ENCODE measurements around the gene KRT36. TPM values are rescaled to one million over a fixed set of nuclear protein-coding genes. Genes with fewer than 3 reads are reported as not detected.

KRT36 gene
- total RNA-seq, 1 experiment from 2014 or later, result not detected

- Histone ChIP-seq H3K27ac (ENCODE audit: low read length) (no peak overlapping the region), H3K4me1 (ENCODE audit: low read length) (no peaks in the 10 kb centered on the region), H3K9me2 (replicated peaks; ENCODE audit: insufficient read depth, low read length) (no peaks in the 10 kb centered on the region), H3K9ac (ENCODE audit: low read length) (no peak overlapping the region), H3K27me3 (ENCODE audit: low read length) (no peaks in the 10 kb centered on the region), H3K36me3 (ENCODE audit: insufficient read depth, low read length) (no peaks in the 10 kb centered on the region), H2AFZ (ENCODE audit: low read length) (no peak overlapping the region), H4K20me1 (ENCODE audit: insufficient read depth, low read depth, low read length) (no peaks in the 10 kb centered on the region), H3K4me3 (ENCODE audit: low read length) (no peak overlapping the region), H3K9me3 (ENCODE audit: low read length) (no peaks in the 10 kb centered on the region), H3K79me2 (ENCODE audit: low read length) (no peaks in the 10 kb centered on the region), H3K4me2 (ENCODE audit: low read depth, low read length, poor library complexity, severe bottlenecking) (no peak overlapping the region)
- DNase-seq, result no peak
Observed at GRCh38 chr17:41463746-41464145, 26.0 kb downstream of the KRT36 start.

- H3K9me2 ChIP-seq (replicated peaks; ENCODE audit: insufficient read depth, low read length), result no peaks in the 10 kb centered on the region
- H3K4me3 ChIP-seq (ENCODE audit: low read length), result no peak overlapping the region
- H3K27ac ChIP-seq (ENCODE audit: low read length), result no peak overlapping the region
- no peak overlapping the region for H3K9ac ChIP-seq (ENCODE audit: low read length)
- H4K20me1 ChIP-seq (ENCODE audit: insufficient read depth, low read depth, low read length), result no peaks in the 10 kb centered on the region
- no peaks in the 10 kb centered on the region for H3K27me3 ChIP-seq (ENCODE audit: low read length)
- H3K79me2 ChIP-seq (ENCODE audit: low read length), result no peaks in the 10 kb centered on the region
- H3K4me2 ChIP-seq (ENCODE audit: low read depth, low read length, poor library complexity, severe bottlenecking), result no peak overlapping the region
- no peaks in the 10 kb centered on the region for H3K4me1 ChIP-seq (ENCODE audit: low read length)
- no peaks in the 10 kb centered on the region for H3K36me3 ChIP-seq (ENCODE audit: insufficient read depth, low read length)
- no peak for DNase-seq
- H3K9me3 ChIP-seq (ENCODE audit: low read length), result no peaks in the 10 kb centered on the region
- H2AFZ ChIP-seq (ENCODE audit: low read length), result no peak overlapping the region
Observed at GRCh38 chr17:41462705-41463104, 27.0 kb downstream of the KRT36 start.

- no peak overlapping the region for H3K4me3 ChIP-seq (ENCODE audit: low read length)
- no peak overlapping the region for H3K27ac ChIP-seq (ENCODE audit: low read length)
- H3K36me3 ChIP-seq (ENCODE audit: insufficient read depth, low read length), result no peaks in the 10 kb centered on the region
- H4K20me1 ChIP-seq (ENCODE audit: insufficient read depth, low read depth, low read length), result no peaks in the 10 kb centered on the region
- H3K79me2 ChIP-seq (ENCODE audit: low read length), result no peaks in the 10 kb centered on the region
- H3K9me2 ChIP-seq (replicated peaks; ENCODE audit: insufficient read depth, low read length), result no peaks in the 10 kb centered on the region
- no peak for DNase-seq
- no peak overlapping the region for H3K4me2 ChIP-seq (ENCODE audit: low read depth, low read length, poor library complexity, severe bottlenecking)
- H3K9ac ChIP-seq (ENCODE audit: low read length), result no peak overlapping the region
- H3K9me3 ChIP-seq (ENCODE audit: low read length), result no peaks in the 10 kb centered on the region
- H2AFZ ChIP-seq (ENCODE audit: low read length), result no peak overlapping the region
- no peaks in the 10 kb centered on the region for H3K4me1 ChIP-seq (ENCODE audit: low read length)
- H3K27me3 ChIP-seq (ENCODE audit: low read length), result no peaks in the 10 kb centered on the region
Observed at GRCh38 chr17:41457676-41458075, 32.0 kb downstream of the KRT36 start.

DNA sequence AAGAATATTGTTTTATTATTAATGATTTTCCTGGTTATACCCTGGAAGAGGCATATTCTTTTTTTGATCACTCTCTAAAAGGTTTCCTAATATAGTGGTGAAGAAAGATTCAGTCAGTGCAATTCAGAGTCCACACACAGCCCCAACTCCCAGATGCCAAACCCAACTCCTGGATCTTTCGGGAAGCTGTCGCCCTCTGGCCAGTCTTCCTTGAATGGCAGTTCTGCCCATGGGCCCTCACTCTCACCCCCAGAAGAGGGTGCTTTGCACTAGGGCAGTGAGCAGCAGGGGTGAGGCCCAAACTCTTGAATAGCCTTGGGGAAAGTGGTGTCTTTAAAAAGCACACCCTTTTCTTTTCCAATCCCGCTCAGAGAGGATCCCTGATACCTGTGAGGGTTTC, 33.5 kb downstream of the KRT36 start:
- Histone ChIP-seq H3K27me3 (ENCODE audit: low read length) (no peaks in the 10 kb centered on the region), H3K36me3 (ENCODE audit: insufficient read depth, low read length) (no peaks in the 10 kb centered on the region), H4K20me1 (ENCODE audit: insufficient read depth, low read depth, low read length) (no peaks in the 10 kb centered on the region), H3K9me2 (replicated peaks; ENCODE audit: insufficient read depth, low read length) (no peaks in the 10 kb centered on the region), H3K4me1 (ENCODE audit: low read length) (no peaks in the 10 kb centered on the region), H3K4me3 (ENCODE audit: low read length) (no peak overlapping the region), H2AFZ (ENCODE audit: low read length) (no peak overlapping the region), H3K9me3 (ENCODE audit: low read length) (no peaks in the 10 kb centered on the region), H3K79me2 (ENCODE audit: low read length) (no peaks in the 10 kb centered on the region), H3K4me2 (ENCODE audit: low read depth, low read length, poor library complexity, severe bottlenecking) (no peak overlapping the region), H3K27ac (ENCODE audit: low read length) (no peak overlapping the region), H3K9ac (ENCODE audit: low read length) (no peak overlapping the region)
- no peak for DNase-seq

- Histone ChIP-seq H3K9me2 (replicated peaks; ENCODE audit: insufficient read depth, low read length) (no peaks in the 10 kb centered on the region), H3K27ac (ENCODE audit: low read length) (no peak overlapping the region), H3K9me3 (ENCODE audit: low read length) (no peaks in the 10 kb centered on the region), H3K4me2 (ENCODE audit: low read depth, low read length, poor library complexity, severe bottlenecking) (no peak overlapping the region), H4K20me1 (ENCODE audit: insufficient read depth, low read depth, low read length) (no peaks in the 10 kb centered on the region), H3K27me3 (ENCODE audit: low read length) (no peaks in the 10 kb centered on the region), H3K79me2 (ENCODE audit: low read length) (no peaks in the 10 kb centered on the region), H2AFZ (ENCODE audit: low read length) (no peak overlapping the region), H3K36me3 (ENCODE audit: insufficient read depth, low read length) (no peaks in the 10 kb centered on the region), H3K4me3 (ENCODE audit: low read length) (no peak overlapping the region), H3K4me1 (ENCODE audit: low read length) (no peaks in the 10 kb centered on the region), H3K9ac (ENCODE audit: low read length) (no peak overlapping the region)
- no peak for DNase-seq
Observed at GRCh38 chr17:41455236-41455635, 34.5 kb downstream of the KRT36 start.

GRCh38 chr17:41453066-41453465, 36.6 kb downstream of the KRT36 start:
- Histone ChIP-seq H3K4me1 (ENCODE audit: low read length) (no peaks in the 10 kb centered on the region), H3K4me2 (ENCODE audit: low read depth, low read length, poor library complexity, severe bottlenecking) (no peak overlapping the region), H3K4me3 (ENCODE audit: low read length) (no peak overlapping the region), H3K9ac (ENCODE audit: low read length) (no peak overlapping the region), H3K36me3 (ENCODE audit: insufficient read depth, low read length) (no peaks in the 10 kb centered on the region), H3K9me2 (replicated peaks; ENCODE audit: insufficient read depth, low read length) (no peaks in the 10 kb centered on the region), H2AFZ (ENCODE audit: low read length) (no peak overlapping the region), H3K27ac (ENCODE audit: low read length) (no peak overlapping the region), H4K20me1 (ENCODE audit: insufficient read depth, low read depth, low read length) (no peaks in the 10 kb centered on the region), H3K27me3 (ENCODE audit: low read length) (no peaks in the 10 kb centered on the region), H3K9me3 (ENCODE audit: low read length) (no peaks in the 10 kb centered on the region), H3K79me2 (ENCODE audit: low read length) (no peaks in the 10 kb centered on the region)
- no peak for DNase-seq

DNA sequence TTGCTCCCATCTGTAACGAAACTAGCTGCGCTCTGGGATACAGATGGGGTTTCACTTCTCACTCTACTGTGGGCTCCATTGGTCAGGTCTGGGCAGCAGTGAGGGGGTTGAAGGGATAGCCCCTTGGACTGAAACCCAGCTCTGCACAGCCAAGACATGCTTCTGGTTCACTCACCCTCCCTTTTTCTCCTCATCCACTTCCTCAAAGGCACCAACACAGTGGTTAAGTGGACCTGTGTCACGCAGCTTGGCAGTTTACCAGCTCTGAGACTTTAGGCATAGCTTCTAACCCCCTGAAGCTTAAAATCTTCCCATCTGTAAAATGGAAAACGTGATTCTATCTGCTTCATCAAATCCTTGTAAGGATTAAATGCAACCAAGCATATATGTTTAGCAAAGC, 37.4 kb downstream of the KRT36 start:
- Histone ChIP-seq H3K36me3 (ENCODE audit: insufficient read depth, low read length) (no peaks in the 10 kb centered on the region), H3K9me2 (replicated peaks; ENCODE audit: insufficient read depth, low read length) (no peaks in the 10 kb centered on the region), H3K4me1 (ENCODE audit: low read length) (no peaks in the 10 kb centered on the region), H3K79me2 (ENCODE audit: low read length) (no peaks in the 10 kb centered on the region), H3K4me2 (ENCODE audit: low read depth, low read length, poor library complexity, severe bottlenecking) (no peak overlapping the region), H3K27me3 (ENCODE audit: low read length) (no peaks in the 10 kb centered on the region), H3K9ac (ENCODE audit: low read length) (no peak overlapping the region), H2AFZ (ENCODE audit: low read length) (no peak overlapping the region), H4K20me1 (ENCODE audit: insufficient read depth, low read depth, low read length) (no peaks in the 10 kb centered on the region), H3K4me3 (ENCODE audit: low read length) (no peak overlapping the region), H3K9me3 (ENCODE audit: low read length) (no peaks in the 10 kb centered on the region), H3K27ac (ENCODE audit: low read length) (no peak overlapping the region)
- DNase-seq, result no peak

GRCh38 chr17:41451154-41451728, 38.5 kb downstream of the KRT36 start:
- no peaks in the 10 kb centered on the region for H3K9me3 ChIP-seq (ENCODE audit: low read length)
- no peak overlapping the region for H3K9ac ChIP-seq (ENCODE audit: low read length)
- no peaks in the 10 kb centered on the region for H3K4me1 ChIP-seq (ENCODE audit: low read length)
- no peaks in the 10 kb centered on the region for H3K79me2 ChIP-seq (ENCODE audit: low read length)
- H3K27ac ChIP-seq (ENCODE audit: low read length), result no peak overlapping the region
- H3K4me3 ChIP-seq (ENCODE audit: low read length), result no peak overlapping the region
- DNase-seq, result no peak
- no peaks in the 10 kb centered on the region for H4K20me1 ChIP-seq (ENCODE audit: insufficient read depth, low read depth, low read length)
- no peaks in the 10 kb centered on the region for H3K9me2 ChIP-seq (replicated peaks; ENCODE audit: insufficient read depth, low read length)
- H2AFZ ChIP-seq (ENCODE audit: low read length), result no peak overlapping the region
- H3K36me3 ChIP-seq (ENCODE audit: insufficient read depth, low read length), result no peaks in the 10 kb centered on the region
- H3K4me2 ChIP-seq (ENCODE audit: low read depth, low read length, poor library complexity, severe bottlenecking), result no peak overlapping the region
- no peaks in the 10 kb centered on the region for H3K27me3 ChIP-seq (ENCODE audit: low read length)

DNA sequence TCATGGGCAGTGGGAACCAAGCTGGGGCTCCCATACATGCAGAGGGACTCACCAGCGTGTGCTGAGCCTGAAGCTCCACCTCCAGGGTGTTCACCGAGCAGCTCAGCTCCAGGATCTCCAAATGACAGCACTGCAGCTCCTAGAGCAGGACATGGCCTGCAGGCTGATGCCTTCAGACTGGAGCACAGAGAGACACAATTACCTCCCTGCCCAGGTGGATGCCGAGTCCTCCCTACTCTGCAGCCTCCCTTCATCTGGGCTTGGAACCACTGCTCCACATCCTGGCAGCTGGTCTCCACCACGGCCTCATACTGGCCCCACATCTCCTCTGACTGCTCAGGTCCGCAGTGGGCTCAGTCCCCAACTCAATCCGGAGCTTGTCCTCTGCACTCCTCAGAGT, 40.7 kb downstream of the KRT36 start:
- H3K79me2 ChIP-seq (ENCODE audit: low read length), result no peaks in the 10 kb centered on the region
- DNase-seq, result no peak
- H3K27ac ChIP-seq (ENCODE audit: low read length), result no peak overlapping the region
- H4K20me1 ChIP-seq (ENCODE audit: insufficient read depth, low read depth, low read length), result no peaks in the 10 kb centered on the region
- H3K27me3 ChIP-seq (ENCODE audit: low read length), result no peaks in the 10 kb centered on the region
- H3K4me1 ChIP-seq (ENCODE audit: low read length), result no peaks in the 10 kb centered on the region
- no peak overlapping the region for H3K9ac ChIP-seq (ENCODE audit: low read length)
- no peaks in the 10 kb centered on the region for H3K36me3 ChIP-seq (ENCODE audit: insufficient read depth, low read length)
- no peaks in the 10 kb centered on the region for H3K9me3 ChIP-seq (ENCODE audit: low read length)
- H3K4me3 ChIP-seq (ENCODE audit: low read length), result no peak overlapping the region
- H2AFZ ChIP-seq (ENCODE audit: low read length), result no peak overlapping the region
- H3K4me2 ChIP-seq (ENCODE audit: low read depth, low read length, poor library complexity, severe bottlenecking), result no peak overlapping the region
- no peaks in the 10 kb centered on the region for H3K9me2 ChIP-seq (replicated peaks; ENCODE audit: insufficient read depth, low read length)

Measured in Karpas-422 (cell line).